Measurements from ENCODE around the gene EFNB1.

The EFNB1 gene

DNA sequence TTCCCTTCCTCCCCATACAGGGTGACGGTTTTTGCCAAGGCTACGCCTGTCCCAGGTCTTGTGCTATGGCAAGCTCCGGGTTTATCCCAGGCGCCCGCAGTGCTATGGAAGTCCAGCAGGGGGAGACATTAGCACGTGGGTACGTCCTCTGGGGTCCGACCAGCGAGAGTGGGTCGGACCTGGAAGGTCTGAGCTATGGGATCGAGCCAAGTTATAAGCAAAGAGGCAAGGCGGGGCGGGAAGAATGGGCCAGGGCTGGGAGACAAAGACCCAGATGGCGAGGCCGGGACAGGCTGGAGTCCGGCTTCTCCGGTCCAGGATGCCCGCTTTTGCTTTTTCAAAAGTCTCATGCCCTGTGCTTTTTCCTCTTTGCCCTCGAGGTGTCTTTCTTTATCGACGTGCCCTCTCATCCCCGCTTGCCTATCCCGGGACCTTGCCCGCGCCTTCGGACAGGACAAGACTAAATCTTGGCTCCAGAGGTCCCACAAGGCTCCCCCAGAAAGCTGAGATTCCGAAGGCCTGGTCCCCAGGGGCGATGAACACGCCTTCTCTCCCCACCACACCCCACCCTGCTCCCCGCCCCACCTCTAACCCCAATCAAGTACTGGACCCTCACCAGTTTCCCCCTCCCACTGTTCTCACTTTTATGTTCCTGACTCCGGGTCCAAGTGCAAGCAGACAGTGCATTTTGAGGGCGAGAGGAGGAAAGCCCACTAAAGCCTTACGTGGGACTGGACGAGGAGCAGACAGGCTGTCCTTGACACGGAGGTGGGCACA lies 785 bp upstream of the EFNB1 start:
- Histone ChIP-seq H4K91ac (ENCODE audit: low read depth, low read length, poor library complexity) (no peak overlapping the region), H3K14ac (ENCODE audit: low read length) (no peak overlapping the region), H2BK12ac (ENCODE audit: low read length) (no peak overlapping the region), H3K18ac (ENCODE audit: low read length) (peak overlapping the region; percentile 85), H3K27ac (replicated peaks; ENCODE audit: low read length) (peak overlapping the region; percentile 63), H3K36me3 (replicated peaks in 1 of 2; ENCODE audit: control insufficient read depth in 2 of 2, insufficient read depth in 2 of 2, low read length in 2 of 2) (no peaks in the 10 kb centered on the region), H3K27me3 (ENCODE audit: control insufficient read depth in 3 of 3, insufficient read depth in 3 of 3, low read depth in 1 of 3, low read length in 3 of 3) (peaks cover 0 to 12% (median 0%) of the 10 kb centered on the region in 3 experiments), H3K4me1 (ENCODE audit: control insufficient read depth in 2 of 2, insufficient read depth in 1 of 2, low read depth in 1 of 2, low read length in 2 of 2) (peaks cover 4 to 10% of the 10 kb centered on the region in 2 donors), H3K9ac (ENCODE audit: low read depth, low read length, poor library complexity) (peak overlapping the region; percentile 81), H2AK5ac (ENCODE audit: low read depth, low read length) (peak overlapping the region; percentile 84), H4K8ac (ENCODE audit: low read depth, low read length) (no peak overlapping the region), H3K79me1 (ENCODE audit: low read depth, low read length) (no peaks in the 10 kb centered on the region), H3K9me3 (replicated peaks in 1 of 2; ENCODE audit: control insufficient read depth in 2 of 2, insufficient read depth in 1 of 2, low read depth in 1 of 2, low read length in 2 of 2) (no peaks in the 10 kb centered on the region), H3K4me2 (ENCODE audit: insufficient read depth, low read length, poor library complexity, severe bottlenecking) (peak overlapping the region; percentile 80), H2BK5ac (ENCODE audit: low read length) (no peak overlapping the region), H2BK15ac (ENCODE audit: low read length) (peak overlapping the region; percentile 81), H2AFZ (ENCODE audit: low read length) (peak overlapping the region; percentile 27), H3K4ac (ENCODE audit: low read length) (no peak overlapping the region), H3K23ac (ENCODE audit: low read depth, low read length, poor library complexity) (no peak overlapping the region), H2BK120ac (ENCODE audit: low read depth, low read length) (no peak overlapping the region), H3K4me3 (ENCODE audit: low read length in 2 of 2) (peak overlapping the region; percentile 72 to 77)
- whole genome bisulfite sequencing, 2 donors (ENCODE audit: extremely low coverage in 2 of 2, insufficient read length in 2 of 2, insufficient replicate concordance in 1 of 2), result no CpG with 5 or more reads among the region's 35 CpGs
- DNase-seq (ENCODE audit: low spot score), result peak; percentile 81

DNA sequence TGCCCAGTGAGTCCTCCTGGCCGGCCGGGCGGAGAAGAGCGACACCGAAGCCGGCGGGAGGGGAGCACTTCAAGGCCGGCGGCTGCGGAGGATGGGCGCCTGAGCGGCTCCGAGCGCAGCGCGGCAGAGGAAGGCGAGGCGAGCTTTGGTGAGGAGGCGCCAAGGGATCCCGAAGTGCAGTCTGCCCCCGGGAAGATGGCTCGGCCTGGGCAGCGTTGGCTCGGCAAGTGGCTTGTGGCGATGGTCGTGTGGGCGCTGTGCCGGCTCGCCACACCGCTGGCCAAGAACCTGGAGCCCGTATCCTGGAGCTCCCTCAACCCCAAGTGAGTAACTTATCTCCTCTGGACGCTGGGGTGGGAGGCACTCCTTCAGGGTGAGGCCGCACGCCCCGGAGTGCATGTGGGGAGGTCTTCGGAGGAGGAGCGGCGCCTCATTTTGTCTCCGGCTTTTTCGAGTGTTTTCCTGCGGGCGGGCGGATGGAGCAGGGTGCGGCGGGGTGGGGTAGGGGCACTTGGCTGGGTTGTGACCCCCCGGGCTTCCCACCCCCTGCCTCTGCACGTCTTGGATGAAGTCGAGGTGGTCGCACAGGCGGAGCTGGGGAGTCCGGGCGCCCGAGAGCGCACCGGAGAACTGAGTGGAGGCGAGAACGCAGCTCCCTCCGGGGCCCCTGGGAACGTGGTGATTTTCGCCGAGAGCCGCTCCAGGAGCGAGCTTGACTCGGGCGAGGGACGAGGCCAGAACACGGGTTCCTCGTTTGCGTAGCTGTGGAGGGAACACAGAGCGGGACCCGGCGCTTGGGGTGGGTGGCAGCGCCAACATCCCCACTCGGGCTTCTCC lies 979 bp downstream of the EFNB1 start:
- peak overlapping the region; percentile 75 for H2BK5ac ChIP-seq (ENCODE audit: low read length)
- peak overlapping the region; percentile 91 for H3K9ac ChIP-seq (ENCODE audit: low read depth, low read length, poor library complexity)
- no peak overlapping the region for H2BK12ac ChIP-seq (ENCODE audit: low read length)
- no peak overlapping the region for H4K91ac ChIP-seq (ENCODE audit: low read depth, low read length, poor library complexity)
- H3K14ac ChIP-seq (ENCODE audit: low read length), result peak overlapping the region; percentile 38
- H3K4me3 ChIP-seq (ENCODE audit: low read length in 2 of 2), result peak overlapping the region; percentile 72 to 99
- H2BK120ac ChIP-seq (ENCODE audit: low read depth, low read length), result no peak overlapping the region
- no peak overlapping the region for H2AK5ac ChIP-seq (ENCODE audit: low read depth, low read length)
- no peak overlapping the region for H3K23ac ChIP-seq (ENCODE audit: low read depth, low read length, poor library complexity)
- peaks cover 0 to 9% (median 0%) of the 10 kb centered on the region in 3 experiments for H3K27me3 ChIP-seq (ENCODE audit: control insufficient read depth in 3 of 3, insufficient read depth in 3 of 3, low read depth in 1 of 3, low read length in 3 of 3)
- H3K4me1 ChIP-seq (ENCODE audit: control insufficient read depth in 2 of 2, insufficient read depth in 1 of 2, low read depth in 1 of 2, low read length in 2 of 2), result peaks cover 2 to 16% of the 10 kb centered on the region in 2 donors
- no peak overlapping the region for H2BK15ac ChIP-seq (ENCODE audit: low read length)
- no peak for DNase-seq (ENCODE audit: low spot score)
- no peaks in the 10 kb centered on the region for H3K79me1 ChIP-seq (ENCODE audit: low read depth, low read length)
- peak overlapping the region; percentile 90 for H3K18ac ChIP-seq (ENCODE audit: low read length)
- H3K4ac ChIP-seq (ENCODE audit: low read length), result no peak overlapping the region
- no peak overlapping the region for H4K8ac ChIP-seq (ENCODE audit: low read depth, low read length)
- WGBS, 2 donors (ENCODE audit: extremely low coverage in 2 of 2, insufficient read length in 2 of 2, insufficient replicate concordance in 1 of 2), result no CpG with 5 or more reads among the region's 74 CpGs
- no peak overlapping the region for H3K27ac ChIP-seq (replicated peaks; ENCODE audit: low read length)
- H3K36me3 ChIP-seq (replicated peaks in 1 of 2; ENCODE audit: control insufficient read depth in 2 of 2, insufficient read depth in 2 of 2, low read length in 2 of 2), result peaks cover 0 to 4% of the 10 kb centered on the region in 2 donors
- no peaks in the 10 kb centered on the region for H3K9me3 ChIP-seq (replicated peaks in 1 of 2; ENCODE audit: control insufficient read depth in 2 of 2, insufficient read depth in 1 of 2, low read depth in 1 of 2, low read length in 2 of 2)
- no peak overlapping the region for H2AFZ ChIP-seq (ENCODE audit: low read length)
- peak overlapping the region; percentile 18 for H3K4me2 ChIP-seq (ENCODE audit: insufficient read depth, low read length, poor library complexity, severe bottlenecking)

DNA sequence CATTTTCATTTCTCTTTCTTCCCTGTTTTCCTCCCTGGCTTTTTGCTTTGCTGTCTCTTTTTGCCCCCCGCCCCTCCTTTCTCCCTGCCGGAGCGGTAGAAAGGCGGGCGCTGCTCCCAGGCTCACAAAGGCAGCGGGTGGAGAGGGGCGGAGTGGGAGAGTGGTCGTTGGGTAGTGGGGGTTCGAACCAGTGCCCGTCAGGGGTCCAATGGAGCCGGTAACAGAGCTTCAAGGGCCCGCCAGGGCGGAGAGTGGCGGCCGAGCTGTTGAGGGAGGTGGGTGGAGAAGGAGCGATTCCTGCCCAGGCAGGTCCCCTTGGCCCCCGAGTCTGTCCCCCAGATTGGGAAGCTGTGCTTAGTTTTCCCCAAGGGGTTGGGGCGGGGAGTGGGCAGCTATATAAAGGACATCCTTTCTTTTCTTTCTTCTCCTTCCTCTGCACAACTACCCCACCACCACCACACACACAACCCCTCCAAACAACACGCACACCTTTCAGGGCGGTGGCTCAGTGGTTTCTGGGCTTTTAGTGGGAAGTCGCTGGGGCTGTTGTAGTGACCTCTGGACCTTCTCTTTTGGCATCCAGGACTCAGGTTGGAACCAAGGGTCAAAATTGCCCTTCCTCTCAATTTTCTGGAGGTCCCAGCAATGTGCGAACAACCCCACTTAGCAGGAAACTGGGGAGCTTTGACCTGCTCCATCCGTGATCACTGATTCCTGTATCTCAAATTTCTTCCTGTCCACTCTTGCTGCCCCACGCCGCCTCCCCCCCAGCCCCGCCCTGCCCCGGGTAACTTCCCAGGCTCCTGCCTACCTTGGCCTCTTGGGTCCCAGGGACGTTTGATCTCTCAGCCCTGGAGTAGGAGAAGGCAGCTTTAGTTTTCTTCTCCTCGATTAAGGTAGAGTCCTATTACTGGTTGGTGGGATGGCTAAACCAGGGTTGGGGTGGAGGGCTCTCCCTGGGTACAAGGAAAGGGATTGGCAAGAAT lies 1.9 kb downstream of the EFNB1 start:
- Histone ChIP-seq H3K4me2 (ENCODE audit: insufficient read depth, low read length, poor library complexity, severe bottlenecking) (peak overlapping the region; percentile 56), H3K18ac (ENCODE audit: low read length) (peak overlapping the region; percentile 44), H2AK5ac (ENCODE audit: low read depth, low read length) (no peak overlapping the region), H3K4me3 (ENCODE audit: low read length in 2 of 2) (peak overlapping the region; percentile 72 to 99), H3K79me1 (ENCODE audit: low read depth, low read length) (no peaks in the 10 kb centered on the region), H2BK12ac (ENCODE audit: low read length) (no peak overlapping the region), H4K91ac (ENCODE audit: low read depth, low read length, poor library complexity) (no peak overlapping the region), H3K27me3 (ENCODE audit: control insufficient read depth in 3 of 3, insufficient read depth in 3 of 3, low read depth in 1 of 3, low read length in 3 of 3) (peaks cover 0 to 3% (median 0%) of the 10 kb centered on the region in 3 experiments), H4K8ac (ENCODE audit: low read depth, low read length) (no peak overlapping the region), H3K9me3 (replicated peaks in 1 of 2; ENCODE audit: control insufficient read depth in 2 of 2, insufficient read depth in 1 of 2, low read depth in 1 of 2, low read length in 2 of 2) (no peaks in the 10 kb centered on the region), H3K23ac (ENCODE audit: low read depth, low read length, poor library complexity) (no peak overlapping the region), H3K14ac (ENCODE audit: low read length) (no peak overlapping the region), H3K27ac (replicated peaks; ENCODE audit: low read length) (no peak overlapping the region), H3K4me1 (ENCODE audit: control insufficient read depth in 2 of 2, insufficient read depth in 1 of 2, low read depth in 1 of 2, low read length in 2 of 2) (peaks cover 10 to 21% of the 10 kb centered on the region in 2 donors), H3K9ac (ENCODE audit: low read depth, low read length, poor library complexity) (peak overlapping the region; percentile 63), H2BK15ac (ENCODE audit: low read length) (no peak overlapping the region), H3K36me3 (replicated peaks in 1 of 2; ENCODE audit: control insufficient read depth in 2 of 2, insufficient read depth in 2 of 2, low read length in 2 of 2) (peaks cover 0 to 7% of the 10 kb centered on the region in 2 donors), H3K4ac (ENCODE audit: low read length) (no peak overlapping the region), H2AFZ (ENCODE audit: low read length) (no peak overlapping the region), H2BK120ac (ENCODE audit: low read depth, low read length) (no peak overlapping the region), H2BK5ac (ENCODE audit: low read length) (peak overlapping the region; percentile 53)
- DNase-seq (ENCODE audit: low spot score), result no peak
- no CpG with 5 or more reads among the region's 29 CpGs for WGBS, 2 donors (ENCODE audit: extremely low coverage in 2 of 2, insufficient read length in 2 of 2, insufficient replicate concordance in 1 of 2)

All from neuronal stem cell (in vitro differentiated cells).